Endodermal cell (in vitro differentiated cells): ENCODE data around the gene GPT2. TPM values are rescaled to one million over a fixed set of nuclear protein-coding genes. Genes with fewer than 3 reads are reported as not detected.

Experiments used
- DNase-seq: peaks from one replicate; pipeline ENCODE4 v3.0.0-alpha.2; 2017
- H3K27ac ChIP-seq: 2 replicates; pipeline ENCODE4 v1.5.1; 2013; ENCODE audit warnings: mild to moderate bottlenecking, low read depth, low read length, moderate library complexity
- H3K27me3 ChIP-seq: 2 replicates; pipeline ENCODE4 v1.6.1; 2013; ENCODE audit warnings: mild to moderate bottlenecking, low read length, moderate library complexity; ENCODE audit not compliant: insufficient read depth, control insufficient read depth, poor library complexity, severe bottlenecking
- H3K36me3 ChIP-seq: 2 replicates; pipeline ENCODE4 v1.7.0; 2013; ENCODE audit warnings: mild to moderate bottlenecking, low read length, moderate library complexity; ENCODE audit not compliant: control insufficient read depth, insufficient read depth
- H3K4me1 ChIP-seq: one replicate; pipeline ENCODE4 v1.7.0; 2013; ENCODE audit warnings: low read length; ENCODE audit not compliant: control insufficient read depth, insufficient read depth
- H3K4me3 ChIP-seq: 2 replicates; pipeline ENCODE4 v1.5.1; 2013; ENCODE audit warnings: mild to moderate bottlenecking, low read length, moderate library complexity
- H3K9ac ChIP-seq: 2 replicates; pipeline ENCODE4 v1.6.1; 2013; ENCODE audit warnings: mild to moderate bottlenecking, low read length, moderate library complexity; ENCODE audit not compliant: poor library complexity, severe bottlenecking; ENCODE audit errors: extremely low read depth
- H3K9me3 ChIP-seq: 2 replicates; pipeline ENCODE4 v1.6.1; 2013; ENCODE audit warnings: mild to moderate bottlenecking, low read length, moderate library complexity; ENCODE audit not compliant: control insufficient read depth
- H3K27ac Mint-ChIP-seq: 2 replicates; pipeline ENCODE4 v1.8.0; 2020; ENCODE audit warnings: mixed read lengths
- H3K27me3 Mint-ChIP-seq: 2 replicates; pipeline ENCODE4 v1.8.0; 2021; ENCODE audit warnings: mild to moderate bottlenecking, mixed read lengths; ENCODE audit not compliant: insufficient read depth
- H3K36me3 Mint-ChIP-seq: 2 replicates; pipeline ENCODE4 v1.8.0; 2020; ENCODE audit warnings: low read depth, mixed read lengths
- H3K4me1 Mint-ChIP-seq: 2 replicates; pipeline ENCODE4 v1.8.0; 2020; ENCODE audit warnings: mixed read lengths
- H3K4me3 Mint-ChIP-seq: 2 replicates; pipeline ENCODE4 v1.8.0; 2020; ENCODE audit warnings: mild to moderate bottlenecking, moderate library complexity, mixed read lengths
- H3K9me3 Mint-ChIP-seq: 2 replicates; pipeline ENCODE4 v1.8.0; 2020; ENCODE audit warnings: mild to moderate bottlenecking, mixed read lengths
- WGBS, 2 experiments: methylation state at CpG; one replicate each; pipeline versions ENCODE4 v1.1.5 to v1.1.7; 2013; ENCODE audit warnings: missing lambda C conversion rate in 2 of 2, mixed read lengths in 1 of 2; ENCODE audit not compliant: insufficient coverage in 1 of 2, insufficient read length in 1 of 2; 5-methylcytosine and 5-hydroxymethylcytosine counted together
- total RNA-seq, 2 donors: library from RNA; stranded (reverse); fragmentation: NEBNext Ultra II Directional in 1 of 2; extraction: Animal tissue kit (Norgen Biotek cat#: 25700) in 1 of 2; gene quantifications; 2 replicates in 1 of 2; 3 replicates in 1 of 2; pipeline ENCODE4 v1.2.1, GENCODE V29; 2021
- TF ChIP-seq, protein P1 (sequence below): fragments of 200-600 bp; sonication (generic); conservative IDR thresholded peaks from 2 replicates; pipeline ENCODE4 v1.5.0; 2021; ENCODE audit warnings: antibody characterized with exemption, mild to moderate bottlenecking

The GPT2 gene
- total RNA-seq, 2 donors from 2014 or later = 44.1 to 65.5 TPM

DNA sequence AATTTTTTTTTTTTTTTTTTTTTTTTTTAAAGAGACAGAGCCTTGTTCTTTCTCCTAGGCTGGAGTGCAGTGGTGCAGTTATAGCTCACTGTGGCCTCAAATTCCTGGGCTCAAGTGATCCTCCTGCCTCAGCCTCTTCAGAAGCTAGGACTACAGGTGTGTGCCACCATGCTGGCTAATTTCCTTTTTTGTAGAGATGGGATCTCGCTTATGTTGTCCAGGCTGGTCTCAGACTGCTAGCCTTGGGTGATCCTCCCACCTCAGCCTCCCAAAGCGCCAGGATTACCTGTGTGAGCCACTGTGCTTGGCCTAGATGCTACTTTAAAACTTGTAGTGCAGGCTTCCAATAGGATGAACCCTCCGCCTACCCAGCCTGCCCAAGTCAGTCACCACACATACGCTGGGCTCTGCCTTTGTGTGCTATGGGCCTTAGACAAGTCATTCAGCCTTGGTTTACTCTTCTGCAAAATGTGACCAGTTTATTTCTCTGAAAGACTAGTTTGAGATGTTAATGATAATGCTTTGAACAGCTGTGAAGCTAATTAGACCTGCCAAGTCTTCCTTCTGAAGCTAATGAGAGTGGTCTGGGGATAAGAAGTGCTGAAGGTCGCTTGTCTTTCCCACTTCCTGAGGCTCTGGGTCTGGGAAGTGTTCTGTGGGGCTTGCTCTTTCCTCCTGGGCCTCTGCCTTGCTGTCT is 5.2 kb downstream of the GPT2 start:
- Mint-ChIP-seq H3K27ac (peak overlapping the region; percentile 37), H3K4me1 (peaks cover 31% of the 10 kb centered on the region), H3K4me3 (no peak overlapping the region), H3K9me3 (no peaks in the 10 kb centered on the region), H3K27me3 (no peaks in the 10 kb centered on the region), H3K36me3 (peaks cover 19% of the 10 kb centered on the region)
- Histone ChIP-seq H3K36me3 (peaks cover 41% of the 10 kb centered on the region), H3K9me3 (no peaks in the 10 kb centered on the region), H3K4me3 (no peak overlapping the region), H3K4me1 (peaks cover 9% of the 10 kb centered on the region), H3K27ac (no peak overlapping the region), H3K27me3 (no peaks in the 10 kb centered on the region), H3K9ac (no peak overlapping the region)
- TF ChIP-seq, protein P1, sequence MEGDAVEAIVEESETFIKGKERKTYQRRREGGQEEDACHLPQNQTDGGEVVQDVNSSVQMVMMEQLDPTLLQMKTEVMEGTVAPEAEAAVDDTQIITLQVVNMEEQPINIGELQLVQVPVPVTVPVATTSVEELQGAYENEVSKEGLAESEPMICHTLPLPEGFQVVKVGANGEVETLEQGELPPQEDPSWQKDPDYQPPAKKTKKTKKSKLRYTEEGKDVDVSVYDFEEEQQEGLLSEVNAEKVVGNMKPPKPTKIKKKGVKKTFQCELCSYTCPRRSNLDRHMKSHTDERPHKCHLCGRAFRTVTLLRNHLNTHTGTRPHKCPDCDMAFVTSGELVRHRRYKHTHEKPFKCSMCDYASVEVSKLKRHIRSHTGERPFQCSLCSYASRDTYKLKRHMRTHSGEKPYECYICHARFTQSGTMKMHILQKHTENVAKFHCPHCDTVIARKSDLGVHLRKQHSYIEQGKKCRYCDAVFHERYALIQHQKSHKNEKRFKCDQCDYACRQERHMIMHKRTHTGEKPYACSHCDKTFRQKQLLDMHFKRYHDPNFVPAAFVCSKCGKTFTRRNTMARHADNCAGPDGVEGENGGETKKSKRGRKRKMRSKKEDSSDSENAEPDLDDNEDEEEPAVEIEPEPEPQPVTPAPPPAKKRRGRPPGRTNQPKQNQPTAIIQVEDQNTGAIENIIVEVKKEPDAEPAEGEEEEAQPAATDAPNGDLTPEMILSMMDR = no peak
- no peak for DNase-seq
- 88 to 90% methylated on average over 5 of the region's 5 CpGs for WGBS, 2 experiments

DNA sequence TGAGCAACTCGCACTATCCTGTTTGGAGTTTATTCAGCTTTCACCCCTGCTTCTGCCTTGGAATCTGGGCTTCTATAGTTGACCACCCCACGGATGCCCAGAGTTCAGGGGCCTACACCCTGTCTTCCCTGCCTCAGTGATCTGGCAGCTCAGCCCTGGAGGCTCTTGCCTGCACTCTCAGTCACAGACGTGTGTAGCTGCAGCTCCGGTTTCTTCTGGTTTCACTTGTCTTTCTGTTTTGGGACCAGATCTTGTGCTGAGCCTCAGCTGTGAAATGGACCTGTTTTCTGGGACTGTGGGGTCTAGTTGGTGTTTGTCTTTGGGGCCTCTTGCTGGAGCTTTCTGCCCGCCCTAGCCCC is 5.8 kb downstream of the GPT2 start:
- peak overlapping the region; percentile 37 for H3K27ac Mint-ChIP-seq
- DNase-seq = no peak
- peaks cover 31% of the 10 kb centered on the region for H3K4me1 Mint-ChIP-seq
- H3K36me3 Mint-ChIP-seq = peaks cover 19% of the 10 kb centered on the region
- TF ChIP-seq, protein P1 = no peak
- Histone ChIP-seq H3K4me1 (peaks cover 9% of the 10 kb centered on the region), H3K27me3 (no peaks in the 10 kb centered on the region), H3K36me3 (peaks cover 41% of the 10 kb centered on the region), H3K4me3 (no peak overlapping the region), H3K9me3 (no peaks in the 10 kb centered on the region), H3K27ac (no peak overlapping the region), H3K9ac (no peak overlapping the region)
- H3K27me3 Mint-ChIP-seq = no peaks in the 10 kb centered on the region
- no peaks in the 10 kb centered on the region for H3K9me3 Mint-ChIP-seq
- no peak overlapping the region for H3K4me3 Mint-ChIP-seq
- WGBS, 2 experiments = 94% methylated on average over 3 to 5 of the region's 5 CpGs

DNA sequence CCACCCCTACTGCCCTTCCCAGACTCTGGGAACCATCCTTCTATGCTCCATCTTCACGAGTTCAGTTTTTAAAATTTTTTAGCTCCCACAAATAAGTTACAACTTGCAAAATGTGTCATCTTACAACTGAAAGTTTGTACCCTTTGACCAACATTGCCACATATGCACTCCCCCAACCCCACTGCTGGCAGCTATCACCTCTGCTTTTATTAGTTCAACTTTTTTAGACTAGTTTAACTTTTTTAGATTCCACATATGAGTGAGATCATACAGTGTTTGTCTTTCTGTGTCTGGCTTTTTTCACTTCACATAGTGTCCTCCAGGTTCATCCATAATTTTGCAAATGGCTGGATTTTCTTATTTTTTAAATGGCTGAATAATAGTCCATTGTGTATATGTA is 7.7 kb downstream of the GPT2 start:
- H3K27me3 Mint-ChIP-seq = no peaks in the 10 kb centered on the region
- Histone ChIP-seq H3K36me3 (peaks cover 43% of the 10 kb centered on the region), H3K9me3 (no peaks in the 10 kb centered on the region), H3K9ac (no peak overlapping the region), H3K27ac (no peak overlapping the region), H3K4me1 (peaks cover 12% of the 10 kb centered on the region), H3K27me3 (no peaks in the 10 kb centered on the region), H3K4me3 (no peak overlapping the region)
- H3K4me1 Mint-ChIP-seq = peaks cover 27% of the 10 kb centered on the region
- H3K9me3 Mint-ChIP-seq = no peaks in the 10 kb centered on the region
- TF ChIP-seq, protein P1 = no peak
- H3K27ac Mint-ChIP-seq = no peak overlapping the region
- peaks cover 23% of the 10 kb centered on the region for H3K36me3 Mint-ChIP-seq
- no peak for DNase-seq
- 90 to 93% methylated on average over 1 of the region's 1 CpG for WGBS, 2 experiments
- no peak overlapping the region for H3K4me3 Mint-ChIP-seq
